PC-3 (cell line): ENCODE results near the gene PFKM. TPM values are rescaled to one million over a fixed set of nuclear protein-coding genes. Genes with fewer than 3 reads are reported as not detected.

Experiments used
- ATAC-seq: fragments of 200-7000 bp; cut with Tn5 transposase; 2 replicates; pipeline ENCODE4 v1.9.1; 2020; ENCODE audit warnings: mild to moderate bottlenecking, moderate library complexity
- BruUV-seq: library from RNA; stranded (reverse); fragments of 400-500 nt; replicated peaks from 2 replicates; lab custom pipeline; 2021; lab: Mats Ljungman, UMichigan
- CTCF ChIA-PET: fragments of 300-600 bp; sonication (Branson Sonifier 250); formaldehyde crosslinking; loops from one replicate; lab custom pipeline; 2022; ENCODE audit warnings: antibody characterized with exemption; lab: Charles Lee
- POLR2A ChIA-PET: fragments of 300-600 bp; sonication (Branson Sonifier 250); formaldehyde crosslinking; loops from one replicate; lab custom pipeline; 2022; ENCODE audit warnings: antibody characterized with exemption; ENCODE audit not compliant: unreplicated experiment; lab: Charles Lee
- DNase-seq: peaks from one replicate; pipeline ENCODE4 v3.0.0-alpha.2; 2015
- H2AFZ ChIP-seq: fragments of 300-600 bp; sonication (generic); 2 replicates; pipeline ENCODE4 v1.6.0; 2016; ENCODE audit warnings: antibody characterized with exemption, low read length
- H3F3A ChIP-seq: fragments of 300-600 bp; sonication (generic); one replicate; pipeline ENCODE4 v1.6.0; 2017; ENCODE audit warnings: antibody characterized with exemption, low read length, control low read depth, mild to moderate bottlenecking; ENCODE audit not compliant: unreplicated experiment
- H3K27ac ChIP-seq: fragments of 300-600 bp; sonication (generic); 2 replicates; pipeline ENCODE4 v1.5.1; 2016; ENCODE audit warnings: mild to moderate bottlenecking, low read length
- H3K27me3 ChIP-seq: fragments of 300-600 bp; sonication (generic); 2 replicates; pipeline ENCODE4 v1.6.1; 2016; ENCODE audit warnings: low read length, mixed read lengths
- H3K36me3 ChIP-seq: fragments of 300-600 bp; sonication (generic); 2 replicates; pipeline ENCODE4 v1.6.1; 2016; ENCODE audit warnings: low read depth, mixed run types, low read length, mixed read lengths
- H3K4me1 ChIP-seq: fragments of 300-600 bp; sonication (generic); 2 replicates; pipeline ENCODE4 v1.5.1; 2016; ENCODE audit warnings: low read length; ENCODE audit not compliant: insufficient read depth
- H3K4me2 ChIP-seq: fragments of 300-600 bp; sonication (generic); 2 replicates; pipeline ENCODE4 v1.6.0; 2016; ENCODE audit warnings: low read length
- H3K4me3 ChIP-seq: fragments of 300-600 bp; sonication (generic); 2 replicates; pipeline ENCODE4 v1.5.1; 2016; ENCODE audit warnings: mild to moderate bottlenecking, low read length, mixed read lengths
- H3K79me2 ChIP-seq: fragments of 300-600 bp; sonication (generic); 2 replicates; pipeline ENCODE4 v1.6.1; 2017; ENCODE audit warnings: low read length, mixed read lengths
- H3K9ac ChIP-seq: fragments of 300-600 bp; sonication (generic); 2 replicates; pipeline ENCODE4 v1.6.0; 2016; ENCODE audit warnings: mild to moderate bottlenecking, low read length
- H3K9me2 ChIP-seq: fragments of 300-600 bp; sonication (generic); replicated peaks from 2 replicates; pipeline ENCODE4 v1.6.1; 2016; ENCODE audit warnings: mixed run types, low read length, mixed read lengths
- H3K9me3 ChIP-seq: fragments of 300-600 bp; sonication (generic); 2 replicates; pipeline ENCODE4 v1.6.1; 2016; ENCODE audit warnings: low read length, mixed read lengths
- H4K20me1 ChIP-seq: fragments of 300-600 bp; sonication (generic); 2 replicates; pipeline ENCODE4 v1.6.1; 2016; ENCODE audit warnings: low read length, mixed read lengths
- EZH2 ChIP-seq: fragments of 300-600 bp; sonication (generic); IDR thresholded peaks from one replicate; pipeline ENCODE4 v1.6.1; 2017; ENCODE audit warnings: antibody characterized with exemption, mild to moderate bottlenecking, low read length; ENCODE audit not compliant: unreplicated experiment
- EZH2phosphoT487 ChIP-seq: fragments of 300-600 bp; sonication (generic); IDR thresholded peaks from 2 replicates; pipeline ENCODE4 v1.6.1; 2018; ENCODE audit warnings: mild to moderate bottlenecking, antibody characterized with exemption, low read length, borderline replicate concordance
- intact Hi-C: fragments of 100-400 bp; cut with micrococcal nuclease; formaldehyde crosslinking; loops from 2 replicates; pipeline ENCODE4 v1.9.0; 2023
- total RNA-seq: library from RNA; depleted of rRNA; stranded (reverse); fragments of >200 nt; gene quantifications from 2 replicates; pipeline ENCODE4 v1.2.3, GENCODE V29; 2014
- TF ChIP-seq, protein P1 (sequence below): fragments of 300-600 bp; sonication (generic); conservative IDR thresholded peaks from 2 replicates; pipeline ENCODE4 v1.5.1; 2017; ENCODE audit warnings: antibody characterized with exemption, low read depth, mild to moderate bottlenecking, low read length

PFKM gene
- total RNA-seq, 1 experiment from 2014 or later = 62.2 TPM

DNA sequence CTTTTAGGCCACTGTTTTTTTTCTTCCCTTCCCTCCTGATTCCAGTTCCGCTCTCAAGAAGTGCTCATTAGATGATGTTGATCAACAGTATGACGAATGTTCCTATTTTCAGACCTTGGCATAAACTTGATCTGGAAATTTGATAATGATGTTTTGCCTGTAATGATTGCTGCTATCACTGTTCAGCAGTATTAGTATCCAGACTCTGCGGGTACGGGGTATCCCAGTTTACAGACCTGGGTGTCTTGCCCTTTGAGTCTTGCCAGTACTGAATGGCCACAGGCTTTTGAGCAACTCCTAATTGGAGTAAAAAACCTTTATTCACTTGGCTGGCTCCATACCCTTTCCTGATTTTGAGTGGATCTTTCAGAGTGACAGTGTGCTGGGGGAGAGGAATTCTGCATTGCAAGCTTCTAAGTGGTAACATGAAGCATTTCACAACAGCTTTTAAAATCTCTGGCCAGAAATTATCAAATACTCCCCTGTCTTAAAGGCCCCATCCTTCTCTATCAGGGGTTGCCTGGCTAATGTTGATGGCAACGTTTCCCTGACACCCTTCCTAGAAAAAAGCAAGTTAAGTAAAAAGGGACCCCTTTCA is 44.1 kb downstream of the PFKM start:
- H3K27me3 ChIP-seq = no peaks in the 10 kb centered on the region
- BruUV-seq = no TSS peak
- no peaks in the 10 kb centered on the region for H4K20me1 ChIP-seq
- H3K4me3 ChIP-seq = no peak overlapping the region
- H3F3A ChIP-seq = no peaks in the 10 kb centered on the region
- DNase-seq (no peak), ATAC-seq (no peak)
- H3K36me3 ChIP-seq = no peaks in the 10 kb centered on the region
- no peaks in the 10 kb centered on the region for H3K4me1 ChIP-seq
- CTCF ChIA-PET = no interaction called here
- H3K79me2 ChIP-seq = no peaks in the 10 kb centered on the region
- no peak overlapping the region for H3K9ac ChIP-seq
- H3K9me2 ChIP-seq = no peaks in the 10 kb centered on the region
- intact Hi-C loops = no loop called here
- H2AFZ ChIP-seq = no peak overlapping the region
- H3K9me3 ChIP-seq = no peaks in the 10 kb centered on the region
- POLR2A ChIA-PET = no interaction called here
- TF ChIP-seq EZH2phosphoT487 = no peak
- TF ChIP-seq EZH2 = no peak
- TF ChIP-seq, protein P1, sequence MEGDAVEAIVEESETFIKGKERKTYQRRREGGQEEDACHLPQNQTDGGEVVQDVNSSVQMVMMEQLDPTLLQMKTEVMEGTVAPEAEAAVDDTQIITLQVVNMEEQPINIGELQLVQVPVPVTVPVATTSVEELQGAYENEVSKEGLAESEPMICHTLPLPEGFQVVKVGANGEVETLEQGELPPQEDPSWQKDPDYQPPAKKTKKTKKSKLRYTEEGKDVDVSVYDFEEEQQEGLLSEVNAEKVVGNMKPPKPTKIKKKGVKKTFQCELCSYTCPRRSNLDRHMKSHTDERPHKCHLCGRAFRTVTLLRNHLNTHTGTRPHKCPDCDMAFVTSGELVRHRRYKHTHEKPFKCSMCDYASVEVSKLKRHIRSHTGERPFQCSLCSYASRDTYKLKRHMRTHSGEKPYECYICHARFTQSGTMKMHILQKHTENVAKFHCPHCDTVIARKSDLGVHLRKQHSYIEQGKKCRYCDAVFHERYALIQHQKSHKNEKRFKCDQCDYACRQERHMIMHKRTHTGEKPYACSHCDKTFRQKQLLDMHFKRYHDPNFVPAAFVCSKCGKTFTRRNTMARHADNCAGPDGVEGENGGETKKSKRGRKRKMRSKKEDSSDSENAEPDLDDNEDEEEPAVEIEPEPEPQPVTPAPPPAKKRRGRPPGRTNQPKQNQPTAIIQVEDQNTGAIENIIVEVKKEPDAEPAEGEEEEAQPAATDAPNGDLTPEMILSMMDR = no peak
- H3K4me2 ChIP-seq = no peak overlapping the region
- no peak overlapping the region for H3K27ac ChIP-seq

DNA sequence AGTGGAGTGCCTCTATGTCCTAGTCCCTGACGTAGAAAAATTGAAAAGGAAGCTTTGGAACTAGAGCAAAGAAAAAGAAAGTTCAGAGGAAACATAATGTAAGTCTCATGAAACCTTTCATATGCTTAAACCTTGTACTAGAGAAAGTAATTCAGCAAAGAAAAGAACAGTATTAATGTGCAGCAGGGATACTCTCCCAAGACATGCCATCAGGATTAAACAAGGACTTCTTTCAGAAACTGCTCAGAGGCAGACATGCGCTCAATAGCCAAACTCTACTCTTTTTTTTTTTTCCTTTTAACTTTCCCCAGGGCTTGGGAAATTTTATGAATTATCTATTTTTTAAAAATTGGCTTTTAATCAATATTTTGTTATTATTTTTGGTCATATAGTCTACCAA is 45.3 kb downstream of the PFKM start:
- H2AFZ ChIP-seq = 0 out of 2 replicates have a peak overlapping the region, but pooled peaks have one; percentile 43
- H3K36me3 ChIP-seq = no peaks in the 10 kb centered on the region
- no peak overlapping the region for H3K27ac ChIP-seq
- H4K20me1 ChIP-seq = no peaks in the 10 kb centered on the region
- no peaks in the 10 kb centered on the region for H3K27me3 ChIP-seq
- ChIA-PET POLR2A (interaction anchor here (0.5 kb wide), 1 partner anchor 514 kb away, joined by 6 read pairs; no protein-coding TSS in a partner anchor), CTCF (no interaction called here)
- no peaks in the 10 kb centered on the region for H3K79me2 ChIP-seq
- H3K9ac ChIP-seq = no peak overlapping the region
- ATAC-seq = no peak
- no peak for DNase-seq
- H3K4me3 ChIP-seq = no peak overlapping the region
- TF ChIP-seq, protein P1 = no peak
- TF ChIP-seq EZH2phosphoT487 (no peak), EZH2 (no peak)
- H3K4me1 ChIP-seq = no peaks in the 10 kb centered on the region
- intact Hi-C loops = loop anchor here (2.0 kb wide), 1 partner anchor 200 kb away; no protein-coding TSS in a partner anchor
- no peaks in the 10 kb centered on the region for H3F3A ChIP-seq
- no peaks in the 10 kb centered on the region for H3K9me3 ChIP-seq
- no TSS peak for BruUV-seq
- H3K9me2 ChIP-seq = no peaks in the 10 kb centered on the region
- H3K4me2 ChIP-seq = no peak overlapping the region
